ENCODE results near the gene PKNOX2.

PKNOX2 gene

GRCh38 chr11:125341676-125342075, 177.1 kb downstream of the PKNOX2 start:
- DNase-seq (ENCODE audit: low spot score): no peak

GRCh38 chr11:125342281-125342930, 177.9 kb downstream of the PKNOX2 start:
- no peak for DNase-seq (ENCODE audit: low spot score)

- no peak for DNase-seq (ENCODE audit: low spot score)
These were observed 178.7 kb downstream of the PKNOX2 start for GRCh38 chr11:125343086-125343717.

- no peak for DNase-seq (ENCODE audit: low spot score)
These were observed 179.2 kb downstream of the PKNOX2 start for GRCh38 chr11:125343718-125344131.

- DNase-seq (ENCODE audit: low spot score): no peak
These were observed 180.4 kb downstream of the PKNOX2 start for GRCh38 chr11:125344846-125345420.

- peak; percentile 64 for DNase-seq (ENCODE audit: low spot score)
These were observed 181.0 kb downstream of the PKNOX2 start for GRCh38 chr11:125345421-125346178.

GRCh38 chr11:125346179-125346530, 181.6 kb downstream of the PKNOX2 start:
- DNase-seq (ENCODE audit: low spot score): no peak

GRCh38 chr11:125346565-125347260, 182.2 kb downstream of the PKNOX2 start:
- DNase-seq (ENCODE audit: low spot score): no peak

GRCh38 chr11:125347261-125347585, 182.7 kb downstream of the PKNOX2 start:
- DNase-seq (ENCODE audit: low spot score): no peak

- DNase-seq (ENCODE audit: low spot score): no peak
These were observed 183.6 kb downstream of the PKNOX2 start for GRCh38 chr11:125348141-125348651.

- DNase-seq (ENCODE audit: low spot score): peak; percentile 69
These were observed 184.2 kb downstream of the PKNOX2 start for GRCh38 chr11:125348674-125349309.

- no peak for DNase-seq (ENCODE audit: low spot score)
These were observed 185.9 kb downstream of the PKNOX2 start for GRCh38 chr11:125350206-125351032.

- DNase-seq (ENCODE audit: low spot score): no peak
These were observed 186.7 kb downstream of the PKNOX2 start for GRCh38 chr11:125351033-125351867.

- no peak for DNase-seq (ENCODE audit: low spot score)
These were observed 187.3 kb downstream of the PKNOX2 start for GRCh38 chr11:125351868-125352250.

- DNase-seq (ENCODE audit: low spot score): no peak
These were observed 192.2 kb downstream of the PKNOX2 start for GRCh38 chr11:125356797-125357196.

GRCh38 chr11:125357551-125357950, 193.0 kb downstream of the PKNOX2 start:
- no peak for DNase-seq (ENCODE audit: low spot score)

GRCh38 chr11:125358254-125358840, 193.8 kb downstream of the PKNOX2 start:
- no peak for DNase-seq (ENCODE audit: low spot score)

GRCh38 chr11:125359130-125359529, 194.6 kb downstream of the PKNOX2 start:
- DNase-seq (ENCODE audit: low spot score): no peak

GRCh38 chr11:125360066-125360465, 195.5 kb downstream of the PKNOX2 start:
- DNase-seq (ENCODE audit: low spot score): no peak
